ENCODE data around the gene MAGEF1.

MAGEF1 gene

GRCh38 chr3:184672977-184673870, 38.6 kb downstream of the MAGEF1 start:
- no peak for ATAC-seq
- TF ChIP-seq ZFP30 (CRISPR knock-in tag; IDR thresholded peaks at IDR 0.05) (no peak), ISL1 (CRISPR knock-in tag; IDR thresholded peaks at IDR 0.05) (no peak), RARB (CRISPR knock-in tag; IDR thresholded peaks at IDR 0.05) (no peak), TCF4 (CRISPR knock-in tag; IDR thresholded peaks at IDR 0.05; ENCODE audit: borderline replicate concordance) (no peak), PPARA (CRISPR knock-in tag; IDR thresholded peaks at IDR 0.05; ENCODE audit: borderline replicate concordance) (no peak), POU6F1 (CRISPR knock-in tag; IDR thresholded peaks at IDR 0.05; ENCODE audit: borderline replicate concordance, low read depth) (no peak), ARNTL (CRISPR knock-in tag; IDR thresholded peaks at IDR 0.05; ENCODE audit: borderline replicate concordance, low read depth) (no peak), GLIS3 (CRISPR knock-in tag; IDR thresholded peaks at IDR 0.05) (no peak), ESRRG (CRISPR knock-in tag; IDR thresholded peaks at IDR 0.05) (no peak), ZFP3 (CRISPR knock-in tag; IDR thresholded peaks at IDR 0.05) (no peak), ZNF565 (CRISPR knock-in tag; conservative IDR thresholded peaks at IDR 0.05; ENCODE audit: low read depth) (no peak), CSRNP3 (CRISPR knock-in tag; IDR thresholded peaks at IDR 0.05) (no peak), TSHZ2 (CRISPR knock-in tag; IDR thresholded peaks at IDR 0.05) (no peak), TOX (CRISPR knock-in tag; IDR thresholded peaks at IDR 0.05; ENCODE audit: borderline replicate concordance) (no peak), OSR1 (CRISPR knock-in tag; IDR thresholded peaks at IDR 0.05) (no peak), SNAI2 (CRISPR knock-in tag; IDR thresholded peaks at IDR 0.05) (no peak), ZC3H10 (CRISPR knock-in tag; IDR thresholded peaks at IDR 0.05) (no peak), ZNF70 (CRISPR knock-in tag; IDR thresholded peaks at IDR 0.05) (no peak)
- TF ChIP-seq, protein P1, sequence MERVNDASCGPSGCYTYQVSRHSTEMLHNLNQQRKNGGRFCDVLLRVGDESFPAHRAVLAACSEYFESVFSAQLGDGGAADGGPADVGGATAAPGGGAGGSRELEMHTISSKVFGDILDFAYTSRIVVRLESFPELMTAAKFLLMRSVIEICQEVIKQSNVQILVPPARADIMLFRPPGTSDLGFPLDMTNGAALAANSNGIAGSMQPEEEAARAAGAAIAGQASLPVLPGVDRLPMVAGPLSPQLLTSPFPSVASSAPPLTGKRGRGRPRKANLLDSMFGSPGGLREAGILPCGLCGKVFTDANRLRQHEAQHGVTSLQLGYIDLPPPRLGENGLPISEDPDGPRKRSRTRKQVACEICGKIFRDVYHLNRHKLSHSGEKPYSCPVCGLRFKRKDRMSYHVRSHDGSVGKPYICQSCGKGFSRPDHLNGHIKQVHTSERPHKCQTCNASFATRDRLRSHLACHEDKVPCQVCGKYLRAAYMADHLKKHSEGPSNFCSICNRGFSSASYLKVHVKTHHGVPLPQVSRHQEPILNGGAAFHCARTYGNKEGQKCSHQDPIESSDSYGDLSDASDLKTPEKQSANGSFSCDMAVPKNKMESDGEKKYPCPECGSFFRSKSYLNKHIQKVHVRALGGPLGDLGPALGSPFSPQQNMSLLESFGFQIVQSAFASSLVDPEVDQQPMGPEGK (CRISPR knock-in tag; IDR thresholded peaks at IDR 0.05; ENCODE audit: borderline replicate concordance), result no peak
- TF ChIP-seq, protein P2, sequence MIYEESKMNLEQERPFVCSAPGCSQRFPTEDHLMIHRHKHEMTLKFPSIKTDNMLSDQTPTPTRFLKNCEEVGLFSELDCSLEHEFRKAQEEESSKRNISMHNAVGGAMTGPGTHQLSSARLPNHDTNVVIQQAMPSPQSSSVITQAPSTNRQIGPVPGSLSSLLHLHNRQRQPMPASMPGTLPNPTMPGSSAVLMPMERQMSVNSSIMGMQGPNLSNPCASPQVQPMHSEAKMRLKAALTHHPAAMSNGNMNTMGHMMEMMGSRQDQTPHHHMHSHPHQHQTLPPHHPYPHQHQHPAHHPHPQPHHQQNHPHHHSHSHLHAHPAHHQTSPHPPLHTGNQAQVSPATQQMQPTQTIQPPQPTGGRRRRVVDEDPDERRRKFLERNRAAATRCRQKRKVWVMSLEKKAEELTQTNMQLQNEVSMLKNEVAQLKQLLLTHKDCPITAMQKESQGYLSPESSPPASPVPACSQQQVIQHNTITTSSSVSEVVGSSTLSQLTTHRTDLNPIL (CRISPR knock-in tag; IDR thresholded peaks at IDR 0.05; ENCODE audit: low read depth), result no peak

DNA sequence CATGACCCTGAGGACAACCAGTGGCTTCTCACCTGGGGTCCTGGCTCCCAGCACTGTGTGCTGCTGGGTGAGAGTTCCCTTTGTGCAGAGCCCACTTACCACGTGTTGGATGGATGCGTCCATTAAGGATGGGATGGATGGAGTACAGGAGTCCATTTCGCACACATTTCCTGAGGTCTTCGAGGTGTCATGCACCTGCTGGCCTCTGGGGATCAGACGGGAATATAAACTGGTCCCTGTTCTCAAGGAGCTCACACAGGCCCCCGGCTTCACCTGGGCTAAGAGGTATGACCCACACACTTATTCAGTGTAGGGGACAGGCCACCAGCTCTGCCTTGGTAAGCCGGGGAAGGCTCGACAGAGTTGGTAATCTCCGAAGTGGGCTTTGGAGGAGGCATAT, 39.5 kb downstream of the MAGEF1 start:
- no peak for ATAC-seq

More for the DNA sequence above, 39.5 kb downstream of the MAGEF1 start:
- TF ChIP-seq GLIS3 (CRISPR knock-in tag; IDR thresholded peaks at IDR 0.05) (no peak), ZNF8 (CRISPR knock-in tag; IDR thresholded peaks at IDR 0.05) (no peak), ZNF565 (CRISPR knock-in tag; conservative IDR thresholded peaks at IDR 0.05; ENCODE audit: low read depth) (no peak), BACH2 (CRISPR knock-in tag; IDR thresholded peaks at IDR 0.05; ENCODE audit: borderline replicate concordance) (no peak), PPARA (CRISPR knock-in tag; IDR thresholded peaks at IDR 0.05; ENCODE audit: borderline replicate concordance) (no peak), SNAI2 (CRISPR knock-in tag; IDR thresholded peaks at IDR 0.05) (no peak), ESRRG (CRISPR knock-in tag; IDR thresholded peaks at IDR 0.05) (no peak), ZFP30 (CRISPR knock-in tag; IDR thresholded peaks at IDR 0.05) (no peak)
